ENCODE measurements around the gene CLEC16A. TPM values are rescaled to one million over a fixed set of nuclear protein-coding genes. Genes with fewer than 3 reads are reported as not detected.

CLEC16A gene
- total and polyA plus RNA-seq, 7 experiments from 2014 or later: 14.7 to 38.2 (median 31.8) TPM

- Mint-ChIP-seq H3K4me3 (no peak overlapping the region), H3K27ac (peak overlapping the region in 1 of 9 donors; percentile 6), H3K4me1 (peaks cover 0 to 35% (median 15%) of the 10 kb centered on the region in 7 donors), H3K27me3 (no peaks in the 10 kb centered on the region), H3K36me3 (peaks cover 0 to 40% (median 22%) of the 10 kb centered on the region in 5 donors), H3K9me3 (peaks cover 0 to 3% (median 0%) of the 10 kb centered on the region in 11 donors)
- Histone ChIP-seq H3K4me1 (ENCODE audit: control insufficient read depth in 2 of 2, insufficient read depth in 2 of 2, low read length in 2 of 2) (peaks cover 0 to 11% of the 10 kb centered on the region in 2 donors), H3K27ac (ENCODE audit: low read depth, low read length) (no peak overlapping the region), H3K36me3 (ENCODE audit: control insufficient read depth in 2 of 3, insufficient read depth in 3 of 3, low read length in 3 of 3) (no peaks in the 10 kb centered on the region), H3K9me3 (ENCODE audit: control insufficient read depth in 2 of 3, low read length in 3 of 3) (no peaks in the 10 kb centered on the region), H3K4me3 (ENCODE audit: low read length) (no peak overlapping the region), H3K27me3 (ENCODE audit: control insufficient read depth in 2 of 2, insufficient read depth in 2 of 2, low read length in 2 of 2) (no peaks in the 10 kb centered on the region)
- DNase-seq (no peak), ATAC-seq (no peak)
- ChIA-PET POLR2A (no interaction called here), CTCF (no interaction called here)
- intact Hi-C loops (cut with micrococcal nuclease): no loop called here
Measured at GRCh38 chr16:11145819-11146211, 201.5 kb downstream of the CLEC16A start.

- no peaks in the 10 kb centered on the region for H3K9me3 ChIP-seq (ENCODE audit: control insufficient read depth in 2 of 3, low read length in 3 of 3)
- H3K4me1 Mint-ChIP-seq: peaks cover 0 to 30% (median 10%) of the 10 kb centered on the region in 7 donors
Measured at GRCh38 chr16:11147033-11147753, 202.8 kb downstream of the CLEC16A start.

DNA sequence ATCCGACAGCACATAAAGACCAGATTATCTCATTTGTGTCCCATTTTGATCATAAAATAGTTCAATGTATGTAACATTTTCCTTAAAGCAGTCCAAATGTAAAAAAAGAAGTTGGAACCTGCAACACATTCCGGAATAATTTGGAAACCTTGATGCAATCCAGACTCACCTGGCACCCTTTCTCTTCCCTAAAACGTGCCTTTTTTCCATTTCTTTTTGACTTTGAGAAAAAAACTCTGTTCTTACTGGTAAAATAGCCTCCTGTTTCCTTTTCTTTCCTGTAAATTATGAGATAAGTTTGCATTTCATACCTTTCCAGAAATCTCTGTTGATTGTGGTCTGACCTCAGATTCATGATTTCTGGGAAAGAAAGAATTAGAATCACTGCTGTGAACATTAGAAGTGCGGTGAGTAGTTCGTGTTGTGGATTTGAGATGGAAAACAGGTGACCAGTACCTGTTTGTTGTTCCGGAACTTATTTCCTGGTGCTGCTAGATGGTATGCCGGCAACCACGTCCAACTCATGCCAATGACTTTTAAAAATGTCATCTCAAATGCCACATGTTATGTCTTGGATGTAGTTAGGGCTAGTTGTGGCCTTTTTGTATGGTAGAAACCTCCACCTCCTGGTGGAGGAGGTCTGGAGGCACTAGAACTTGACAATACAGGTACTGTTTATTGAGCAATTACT, 203.5 kb downstream of the CLEC16A start:
- H3K9me3 Mint-ChIP-seq: peaks cover 0 to 3% (median 0%) of the 10 kb centered on the region in 11 donors
- H3K4me3 Mint-ChIP-seq: no peak overlapping the region
- H3K4me1 Mint-ChIP-seq: peaks cover 2 to 31% (median 13%) of the 10 kb centered on the region in 7 donors
- no peaks in the 10 kb centered on the region for H3K36me3 ChIP-seq (ENCODE audit: control insufficient read depth in 2 of 3, insufficient read depth in 3 of 3, low read length in 3 of 3)
- no peak for DNase-seq
- peaks cover 0 to 5% of the 10 kb centered on the region in 2 donors for H3K4me1 ChIP-seq (ENCODE audit: control insufficient read depth in 2 of 2, insufficient read depth in 2 of 2, low read length in 2 of 2)
- no peaks in the 10 kb centered on the region for H3K9me3 ChIP-seq (ENCODE audit: control insufficient read depth in 2 of 3, low read length in 3 of 3)
- peaks cover 0 to 46% (median 24%) of the 10 kb centered on the region in 5 donors for H3K36me3 Mint-ChIP-seq
- ATAC-seq: no peak
- H3K27ac ChIP-seq (ENCODE audit: low read depth, low read length): no peak overlapping the region
- POLR2A ChIA-PET: no interaction called here
- no peak overlapping the region for H3K27ac Mint-ChIP-seq
- CTCF ChIA-PET: no interaction called here
- no peaks in the 10 kb centered on the region for H3K27me3 Mint-ChIP-seq
- intact Hi-C loops (cut with micrococcal nuclease): no loop called here
- no peaks in the 10 kb centered on the region for H3K27me3 ChIP-seq (ENCODE audit: control insufficient read depth in 2 of 2, insufficient read depth in 2 of 2, low read length in 2 of 2)
- H3K4me3 ChIP-seq (ENCODE audit: low read length): no peak overlapping the region

More at GRCh38 chr16:11147033-11147753, 202.8 kb downstream of the CLEC16A start:
- Mint-ChIP-seq H3K27ac (no peak overlapping the region), H3K27me3 (no peaks in the 10 kb centered on the region), H3K4me3 (no peak overlapping the region), H3K36me3 (peaks cover 0 to 45% (median 23%) of the 10 kb centered on the region in 5 donors), H3K9me3 (peaks cover 0 to 3% (median 0%) of the 10 kb centered on the region in 11 donors)
- peaks cover 0 to 5% of the 10 kb centered on the region in 2 donors for H3K4me1 ChIP-seq (ENCODE audit: control insufficient read depth in 2 of 2, insufficient read depth in 2 of 2, low read length in 2 of 2)
- ChIA-PET POLR2A (no interaction called here), CTCF (no interaction called here)
- intact Hi-C loops (cut with micrococcal nuclease): no loop called here
- ATAC-seq (no peak), DNase-seq (no peak)
- no peaks in the 10 kb centered on the region for H3K27me3 ChIP-seq (ENCODE audit: control insufficient read depth in 2 of 2, insufficient read depth in 2 of 2, low read length in 2 of 2)
- H3K27ac ChIP-seq (ENCODE audit: low read depth, low read length): no peak overlapping the region
- no peaks in the 10 kb centered on the region for H3K36me3 ChIP-seq (ENCODE audit: control insufficient read depth in 2 of 3, insufficient read depth in 3 of 3, low read length in 3 of 3)
- no peak overlapping the region for H3K4me3 ChIP-seq (ENCODE audit: low read length)

DNA sequence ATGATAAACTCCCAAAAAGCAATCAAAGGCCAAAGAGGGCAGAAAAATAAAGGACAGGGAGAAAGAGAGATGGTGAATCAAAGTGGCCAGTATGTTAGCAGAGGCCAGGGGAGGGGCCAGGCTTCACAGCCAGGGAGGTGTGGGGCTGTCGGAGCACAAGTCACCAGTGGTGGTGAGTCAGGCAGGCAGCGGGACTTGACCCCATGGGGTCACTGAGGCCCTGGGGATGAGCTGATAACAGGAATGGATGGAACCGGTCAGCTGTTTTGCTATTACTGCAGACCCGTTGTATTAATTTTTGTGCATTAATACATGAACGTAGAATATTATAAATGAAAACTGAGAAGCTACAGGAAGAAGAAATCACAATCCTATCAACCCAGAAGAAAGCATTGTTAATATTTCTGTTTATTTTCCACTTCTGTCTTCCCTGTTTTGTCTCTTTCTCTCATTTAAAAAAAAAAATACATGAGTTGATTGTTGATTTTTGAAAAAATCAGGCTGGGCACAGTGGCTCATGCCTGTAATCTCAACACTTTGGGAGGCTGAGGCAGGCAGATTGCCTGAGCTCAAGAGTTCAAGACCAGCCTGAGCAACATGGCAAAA, 204.8 kb downstream of the CLEC16A start:
- H3K36me3 ChIP-seq (ENCODE audit: control insufficient read depth in 2 of 3, insufficient read depth in 3 of 3, low read length in 3 of 3): no peaks in the 10 kb centered on the region
- Mint-ChIP-seq H3K9me3 (peaks cover 0 to 3% (median 0%) of the 10 kb centered on the region in 11 donors), H3K27me3 (no peaks in the 10 kb centered on the region), H3K4me1 (peaks cover 7 to 31% (median 17%) of the 10 kb centered on the region in 7 donors), H3K36me3 (peaks cover 0 to 46% (median 26%) of the 10 kb centered on the region in 5 donors), H3K4me3 (no peak overlapping the region), H3K27ac (no peak overlapping the region)
- ATAC-seq (no peak), DNase-seq (no peak)
- H3K27ac ChIP-seq (ENCODE audit: low read depth, low read length): no peak overlapping the region
- H3K9me3 ChIP-seq (ENCODE audit: control insufficient read depth in 2 of 3, low read length in 3 of 3): no peaks in the 10 kb centered on the region
- H3K4me3 ChIP-seq (ENCODE audit: low read length): no peak overlapping the region
- H3K4me1 ChIP-seq (ENCODE audit: control insufficient read depth in 2 of 2, insufficient read depth in 2 of 2, low read length in 2 of 2): no peaks in the 10 kb centered on the region
- H3K27me3 ChIP-seq (ENCODE audit: control insufficient read depth in 2 of 2, insufficient read depth in 2 of 2, low read length in 2 of 2): no peaks in the 10 kb centered on the region
- POLR2A ChIA-PET: no interaction called here
- intact Hi-C loops (cut with micrococcal nuclease): no loop called here
- CTCF ChIA-PET: no interaction called here

- Histone ChIP-seq H3K4me1 (ENCODE audit: control insufficient read depth in 2 of 2, insufficient read depth in 2 of 2, low read length in 2 of 2) (no peaks in the 10 kb centered on the region), H3K27me3 (ENCODE audit: control insufficient read depth in 2 of 2, insufficient read depth in 2 of 2, low read length in 2 of 2) (no peaks in the 10 kb centered on the region), H3K9me3 (ENCODE audit: control insufficient read depth in 2 of 3, low read length in 3 of 3) (no peaks in the 10 kb centered on the region), H3K4me3 (ENCODE audit: low read length) (no peak overlapping the region), H3K36me3 (ENCODE audit: control insufficient read depth in 2 of 3, insufficient read depth in 3 of 3, low read length in 3 of 3) (no peaks in the 10 kb centered on the region), H3K27ac (ENCODE audit: low read depth, low read length) (no peak overlapping the region)
- Mint-ChIP-seq H3K27me3 (no peaks in the 10 kb centered on the region), H3K9me3 (peaks cover 0 to 3% (median 0%) of the 10 kb centered on the region in 11 donors), H3K27ac (no peak overlapping the region), H3K4me1 (peaks cover 7 to 33% (median 17%) of the 10 kb centered on the region in 7 donors), H3K4me3 (no peak overlapping the region), H3K36me3 (peaks cover 0 to 46% (median 27%) of the 10 kb centered on the region in 5 donors)
- ChIA-PET POLR2A (no interaction called here), CTCF (no interaction called here)
- DNase-seq (no peak), ATAC-seq (no peak)
- intact Hi-C loops (cut with micrococcal nuclease): no loop called here
Measured at GRCh38 chr16:11150190-11150589, 205.8 kb downstream of the CLEC16A start.

DNA sequence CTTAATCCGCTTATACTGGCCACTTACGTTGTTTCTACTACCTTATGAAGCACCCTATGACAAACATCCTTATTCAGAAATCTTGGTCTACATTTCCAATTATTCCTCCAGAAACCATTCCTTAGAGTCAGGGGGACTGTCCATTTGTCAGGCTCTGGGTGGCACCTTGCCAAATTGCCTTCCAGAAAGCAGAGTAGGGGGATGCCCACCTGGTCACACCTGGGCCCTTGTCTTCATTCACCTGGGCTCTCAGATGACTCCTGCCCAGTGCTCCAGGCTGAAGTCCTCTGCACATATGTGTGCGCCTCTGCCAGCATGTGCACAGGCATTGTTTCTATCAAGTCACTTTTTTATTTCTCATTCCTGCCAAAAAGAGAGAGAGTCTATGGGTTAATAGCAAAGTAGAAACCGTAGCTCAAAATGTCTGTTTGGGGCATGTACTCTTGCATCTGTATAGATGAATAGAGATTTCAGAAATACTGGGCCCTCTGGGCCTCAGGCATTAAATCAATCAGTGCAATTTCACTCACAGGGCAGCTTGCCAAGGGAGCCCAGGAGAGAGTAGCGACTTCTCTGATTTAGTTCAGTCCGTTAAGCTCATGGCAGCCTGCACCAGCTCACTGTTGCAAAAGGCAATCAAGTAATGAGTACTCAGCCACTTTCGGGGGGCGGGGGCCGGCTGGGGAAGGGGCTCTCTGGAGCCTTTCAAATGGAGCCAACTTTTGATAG, 207.0 kb downstream of the CLEC16A start:
- ATAC-seq (no peak), DNase-seq (no peak)
- H3K9me3 Mint-ChIP-seq: peaks cover 0 to 3% (median 0%) of the 10 kb centered on the region in 11 donors
- no peak overlapping the region for H3K4me3 Mint-ChIP-seq
- intact Hi-C loops (cut with micrococcal nuclease): no loop called here
- Histone ChIP-seq H3K27ac (ENCODE audit: low read depth, low read length) (no peak overlapping the region), H3K4me3 (ENCODE audit: low read length) (no peak overlapping the region), H3K9me3 (ENCODE audit: control insufficient read depth in 2 of 3, low read length in 3 of 3) (no peaks in the 10 kb centered on the region), H3K27me3 (ENCODE audit: control insufficient read depth in 2 of 2, insufficient read depth in 2 of 2, low read length in 2 of 2) (no peaks in the 10 kb centered on the region), H3K4me1 (ENCODE audit: control insufficient read depth in 2 of 2, insufficient read depth in 2 of 2, low read length in 2 of 2) (no peaks in the 10 kb centered on the region), H3K36me3 (ENCODE audit: control insufficient read depth in 2 of 3, insufficient read depth in 3 of 3, low read length in 3 of 3) (no peaks in the 10 kb centered on the region)
- H3K4me1 Mint-ChIP-seq: peaks cover 7 to 39% (median 15%) of the 10 kb centered on the region in 7 donors
- peaks cover 0 to 44% (median 21%) of the 10 kb centered on the region in 5 donors for H3K36me3 Mint-ChIP-seq
- ChIA-PET POLR2A (no interaction called here), CTCF (interaction anchor here (0.7 kb wide), 1 partner anchor 436 kb away, joined by 3 read pairs; no protein-coding TSS in a partner anchor)
- peak overlapping the region in 1 of 9 donors; percentile 66 for H3K27ac Mint-ChIP-seq
- H3K27me3 Mint-ChIP-seq: no peaks in the 10 kb centered on the region
